ENCODE measurements around the gene LY6G5C. TPM values are rescaled to one million over a fixed set of nuclear protein-coding genes. Genes with fewer than 3 reads are reported as not detected.

The LY6G5C gene
- total RNA-seq, 1 donor from 2014 or later, result 4.7 TPM

- Mint-ChIP-seq H3K9me3 (no peaks in the 10 kb centered on the region), H3K27me3 (ENCODE audit: insufficient read depth) (no peaks in the 10 kb centered on the region), H3K4me3 (peak within 1 kb of the TSS; percentile 91), H3K4me1 (ENCODE audit: low read depth) (peaks cover 79% of the 10 kb centered on the region), H3K27ac (peak within 1 kb of the TSS; percentile 80), H3K36me3 (ENCODE audit: low read depth) (peaks cover 53% of the 10 kb centered on the region)
- intact Hi-C loops (cut with micrococcal nuclease), result loop anchor here (1.0 to 10.0 kb wide), 3 partner anchors 8 to 1544 kb away; partner anchors contain the start of genes BAG6, HSD17B8, RING1 and RXRB
- DNase-seq (ENCODE audit: low spot score), result peak; percentile 69
These were observed 20.2 kb downstream of the LY6G5C start, which contains the start of gene C6orf47 for GRCh38 chr6:31660381-31661261. C6orf47 (minus strand) TSS chr6:31660778; CDS start chr6:31659947, 831 bp downstream.

GRCh38 chr6:31659649-31660380 lies 21.1 kb downstream of the LY6G5C start:
- peak overlapping the region; percentile 76 for H3K27ac Mint-ChIP-seq
- H3K36me3 Mint-ChIP-seq (ENCODE audit: low read depth), result peaks cover 55% of the 10 kb centered on the region
- peaks cover 85% of the 10 kb centered on the region for H3K4me1 Mint-ChIP-seq (ENCODE audit: low read depth)
- intact Hi-C loops (cut with micrococcal nuclease), result loop anchor here (1.0 to 10.0 kb wide), 3 partner anchors 8 to 1545 kb away; partner anchors contain the start of genes BAG6, HSD17B8, RING1 and RXRB
- H3K9me3 Mint-ChIP-seq, result no peaks in the 10 kb centered on the region
- H3K27me3 Mint-ChIP-seq (ENCODE audit: insufficient read depth), result no peaks in the 10 kb centered on the region
- DNase-seq (ENCODE audit: low spot score), result peak; percentile 36
- H3K4me3 Mint-ChIP-seq, result peak overlapping the region; percentile 91

GRCh38 chr6:31658983-31659648 lies 21.8 kb downstream of the LY6G5C start:
- intact Hi-C loops (cut with micrococcal nuclease), result no loop called here
- peaks cover 78% of the 10 kb centered on the region for H3K4me1 Mint-ChIP-seq (ENCODE audit: low read depth)
- H3K4me3 Mint-ChIP-seq, result peak overlapping the region; percentile 91

DNA sequence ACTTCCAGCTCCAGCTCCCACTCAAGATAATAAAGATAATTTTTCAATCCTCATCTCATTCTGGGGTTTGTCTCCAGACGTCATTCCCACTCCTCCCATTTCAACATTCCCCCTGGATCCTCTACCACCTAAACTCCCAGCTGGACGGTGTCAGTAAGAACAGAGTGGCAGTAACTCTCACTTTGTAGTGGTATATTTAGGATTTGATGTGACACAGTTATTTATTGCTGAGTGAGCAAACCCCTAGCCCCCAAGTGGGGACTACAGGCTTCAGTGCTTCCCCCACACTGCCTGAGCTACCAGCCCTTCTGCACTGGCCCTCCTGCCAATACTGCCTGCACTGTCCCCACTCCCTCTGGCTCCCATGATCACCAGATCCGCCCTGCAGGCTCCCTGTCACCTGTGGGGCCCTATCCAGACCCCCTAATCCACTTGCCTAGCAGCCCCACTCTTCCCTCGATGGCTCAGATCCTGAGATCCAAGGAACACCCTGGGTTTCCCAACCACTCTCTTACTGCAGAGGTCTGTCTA lies 22.6 kb downstream of the LY6G5C start:
- Mint-ChIP-seq H3K4me1 (ENCODE audit: low read depth) (peaks cover 69% of the 10 kb centered on the region), H3K27me3 (ENCODE audit: insufficient read depth) (no peaks in the 10 kb centered on the region), H3K27ac (peak overlapping the region; percentile 68), H3K4me3 (peak overlapping the region; percentile 91), H3K9me3 (no peaks in the 10 kb centered on the region), H3K36me3 (ENCODE audit: low read depth) (peaks cover 43% of the 10 kb centered on the region)
- no peak for DNase-seq (ENCODE audit: low spot score)
- intact Hi-C loops (cut with micrococcal nuclease), result no loop called here

More at GRCh38 chr6:31658983-31659648, 21.8 kb downstream of the LY6G5C start:
- Mint-ChIP-seq H3K27me3 (ENCODE audit: insufficient read depth) (no peaks in the 10 kb centered on the region), H3K9me3 (no peaks in the 10 kb centered on the region), H3K27ac (peak overlapping the region; percentile 76), H3K36me3 (ENCODE audit: low read depth) (peaks cover 50% of the 10 kb centered on the region)
- no peak for DNase-seq (ENCODE audit: low spot score)

- Mint-ChIP-seq H3K4me1 (ENCODE audit: low read depth) (peaks cover 66% of the 10 kb centered on the region), H3K36me3 (ENCODE audit: low read depth) (peaks cover 38% of the 10 kb centered on the region), H3K4me3 (peak overlapping the region; percentile 91), H3K27me3 (ENCODE audit: insufficient read depth) (no peaks in the 10 kb centered on the region), H3K9me3 (no peaks in the 10 kb centered on the region), H3K27ac (peak overlapping the region; percentile 24)
- intact Hi-C loops (cut with micrococcal nuclease), result no loop called here
- peak; percentile 29 for DNase-seq (ENCODE audit: low spot score)
These were observed 23.3 kb downstream of the LY6G5C start for GRCh38 chr6:31657406-31658157.

GRCh38 chr6:31655349-31656237 lies 25.3 kb downstream of the LY6G5C start, which contains the start of gene APOM:
APOM (plus strand) TSS chr6:31655894; CDS start chr6:31655967, 73 bp downstream.
- peaks cover 35% of the 10 kb centered on the region for H3K36me3 Mint-ChIP-seq (ENCODE audit: low read depth)
- DNase-seq (ENCODE audit: low spot score), result no peak
- peaks cover 62% of the 10 kb centered on the region for H3K4me1 Mint-ChIP-seq (ENCODE audit: low read depth)
- no peaks in the 10 kb centered on the region for H3K9me3 Mint-ChIP-seq
- intact Hi-C loops (cut with micrococcal nuclease), result no loop called here
- H3K27me3 Mint-ChIP-seq (ENCODE audit: insufficient read depth), result no peaks in the 10 kb centered on the region
- H3K27ac Mint-ChIP-seq, result peak within 1 kb of the TSS; percentile 62
- no peak within 1 kb of the TSS for H3K4me3 Mint-ChIP-seq

- DNase-seq (ENCODE audit: low spot score), result no peak
- H3K9me3 Mint-ChIP-seq, result no peaks in the 10 kb centered on the region
- no peaks in the 10 kb centered on the region for H3K27me3 Mint-ChIP-seq (ENCODE audit: insufficient read depth)
- peaks cover 57% of the 10 kb centered on the region for H3K4me1 Mint-ChIP-seq (ENCODE audit: low read depth)
- intact Hi-C loops (cut with micrococcal nuclease), result loop anchor here (5.0 kb wide), 1 partner anchor 1188 kb away; the partner anchor contains the start of gene PSMB8
- H3K4me3 Mint-ChIP-seq, result peak overlapping the region; percentile 15
- H3K27ac Mint-ChIP-seq, result no peak overlapping the region
- peaks cover 31% of the 10 kb centered on the region for H3K36me3 Mint-ChIP-seq (ENCODE audit: low read depth)
These were observed 26.1 kb downstream of the LY6G5C start for GRCh38 chr6:31654574-31655348.

- Mint-ChIP-seq H3K9me3 (no peaks in the 10 kb centered on the region), H3K4me1 (ENCODE audit: low read depth) (peaks cover 48% of the 10 kb centered on the region), H3K36me3 (ENCODE audit: low read depth) (peaks cover 36% of the 10 kb centered on the region), H3K27me3 (ENCODE audit: insufficient read depth) (no peaks in the 10 kb centered on the region), H3K4me3 (peak overlapping the region; percentile 93), H3K27ac (peak overlapping the region; percentile 100)
- DNase-seq (ENCODE audit: low spot score), result peak; percentile 81
- intact Hi-C loops (cut with micrococcal nuclease), result loop anchor here (1.0 to 5.0 kb wide), 15 partner anchors 7 to 1189 kb away; partner anchors contain the start of genes ABHD16A, C6orf47, DDX39B and HSPA1B
These were observed 27.7 kb downstream of the LY6G5C start for GRCh38 chr6:31652925-31653724.

DNA sequence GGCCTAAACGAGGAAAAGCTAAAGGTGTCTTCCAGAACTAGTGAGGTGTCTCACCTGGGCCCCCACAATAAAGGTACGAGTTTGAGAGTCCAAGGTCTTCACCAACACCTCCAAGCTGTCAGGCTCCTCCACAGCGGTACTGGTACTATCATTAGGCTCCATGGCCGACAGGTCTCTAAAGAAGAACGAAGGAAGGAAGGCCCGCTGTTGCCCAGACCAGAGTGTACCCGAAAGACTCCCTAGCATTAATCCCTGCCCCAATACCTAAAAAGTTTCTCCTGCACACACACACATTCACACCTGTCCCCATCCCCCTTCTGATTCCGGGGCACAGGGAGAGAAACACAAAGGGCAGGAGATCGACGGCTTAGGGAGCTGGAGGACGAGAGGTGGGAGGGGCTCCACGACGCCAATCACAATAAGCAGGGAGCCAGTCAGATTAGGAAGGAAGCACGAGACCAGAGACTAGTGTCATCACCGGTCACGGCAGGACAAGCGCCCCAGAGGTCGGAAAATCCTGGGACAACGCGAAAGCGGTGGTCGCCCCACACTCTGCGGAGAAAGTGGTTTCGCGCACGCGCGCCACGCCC lies 29.2 kb downstream of the LY6G5C start:
- H3K27ac Mint-ChIP-seq, result peak overlapping the region; percentile 100
- peak overlapping the region; percentile 93 for H3K4me3 Mint-ChIP-seq
- no peak for DNase-seq (ENCODE audit: low spot score)
- no peaks in the 10 kb centered on the region for H3K9me3 Mint-ChIP-seq
- peaks cover 37% of the 10 kb centered on the region for H3K4me1 Mint-ChIP-seq (ENCODE audit: low read depth)
- no peaks in the 10 kb centered on the region for H3K27me3 Mint-ChIP-seq (ENCODE audit: insufficient read depth)
- peaks cover 42% of the 10 kb centered on the region for H3K36me3 Mint-ChIP-seq (ENCODE audit: low read depth)
- intact Hi-C loops (cut with micrococcal nuclease), result loop anchor here (1.0 to 5.0 kb wide), 15 partner anchors 9 to 1191 kb away; partner anchors contain the start of genes ABHD16A, C6orf47, DDX39B and HSPA1B

Data from activated T-helper 1 cell treated with anti-CD3 and anti-CD28 coated beads, Interleukin-12 subunit alpha, Interleukin-12 subunit beta, Interleukin-2, Interleukin-4 antibody, amounts not matched to agents 30 ng/mL and 10 ng/mL and 1 ng/mL, durations not matched to agents 14 hours and 24 hours and 36 hours (primary cell).